Fibroblast of peridontal ligament (primary cell): ENCODE results near the gene NCK2.

ENCODE experiments used
- DNase-seq: peaks from one replicate; pipeline ENCODE4 v3.0.0-alpha.2; 2010; ENCODE audit errors: extremely low read depth

The NCK2 gene

DNA sequence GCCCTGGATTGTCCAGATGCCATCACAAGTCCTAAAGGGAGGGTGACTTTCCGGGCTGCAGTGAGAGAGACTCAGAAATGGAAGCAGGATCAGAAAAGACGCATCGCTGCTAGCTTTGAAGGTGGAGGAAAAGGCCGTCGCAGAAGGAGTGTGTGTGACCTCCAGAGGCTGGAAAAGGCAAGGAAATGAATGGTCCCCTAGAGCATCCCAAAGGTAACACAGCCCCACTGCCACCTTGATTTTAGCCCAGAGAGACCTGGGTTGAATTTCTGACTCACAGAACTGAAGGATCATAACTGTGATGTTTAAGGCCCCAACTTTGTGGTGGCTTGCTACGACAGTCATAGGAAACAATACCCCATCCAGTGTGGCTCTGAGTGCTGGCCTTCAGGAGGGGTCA is 8.6 kb upstream of the NCK2 start:
- no peak for DNase-seq

DNA sequence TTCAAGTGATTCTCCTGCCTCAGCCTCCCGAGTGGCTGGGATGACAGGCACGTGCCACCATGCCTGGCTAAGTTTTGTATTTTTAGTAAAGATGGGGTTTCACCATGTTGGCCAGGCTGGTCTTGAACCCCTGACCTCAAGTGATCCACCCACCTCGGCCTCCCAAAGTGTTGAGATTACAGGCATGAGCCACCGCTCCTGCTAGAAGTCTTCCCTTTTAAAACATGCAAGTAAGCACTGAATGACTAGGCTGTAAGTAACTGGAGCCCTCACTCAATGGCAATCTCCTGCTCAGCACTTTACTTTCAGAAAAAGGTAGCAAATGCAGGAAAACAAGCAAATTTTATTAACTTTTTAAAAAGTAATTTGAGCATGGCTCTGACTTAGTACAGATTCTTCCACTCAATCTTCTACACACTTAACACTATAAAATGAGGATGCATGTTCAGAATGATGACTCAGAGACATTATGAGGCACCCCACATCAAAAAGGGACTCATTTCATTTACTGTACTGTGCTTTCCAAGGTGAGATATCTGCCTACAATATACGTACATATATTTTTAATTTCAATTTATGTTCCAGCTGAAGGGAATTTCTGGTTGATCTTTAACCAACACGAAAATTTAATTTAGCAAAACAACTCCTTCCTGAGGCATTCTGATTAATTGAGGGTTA is 6.6 kb upstream of the NCK2 start:
- no peak for DNase-seq

DNA sequence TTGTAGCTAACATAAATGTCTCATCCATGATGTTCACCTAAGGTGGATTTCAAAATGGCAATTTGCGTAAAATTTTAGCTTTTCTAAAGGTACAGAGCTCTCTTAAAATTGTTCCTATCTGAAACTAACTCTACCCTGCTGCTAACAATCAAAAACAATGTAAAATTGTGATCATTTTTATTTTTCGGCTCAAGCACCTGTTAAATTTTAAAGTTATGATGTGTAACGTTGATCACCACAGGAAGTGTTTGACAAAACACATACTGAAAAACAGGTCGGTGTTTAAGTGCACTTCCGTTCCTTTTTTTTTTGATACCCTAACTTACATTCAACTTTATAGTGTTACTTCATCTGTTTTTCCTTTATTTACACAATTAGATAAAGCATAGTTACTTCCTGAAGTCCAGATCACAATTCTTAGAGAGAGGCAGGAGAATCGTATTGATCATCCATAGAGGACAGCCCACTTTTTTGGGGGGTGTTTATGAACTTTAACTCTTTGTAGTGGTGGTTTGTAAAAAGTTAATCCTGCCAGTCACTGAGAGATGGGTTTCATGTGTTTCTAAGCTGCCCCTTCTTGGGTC is 6.0 kb upstream of the NCK2 start:
- DNase-seq = no peak

DNA sequence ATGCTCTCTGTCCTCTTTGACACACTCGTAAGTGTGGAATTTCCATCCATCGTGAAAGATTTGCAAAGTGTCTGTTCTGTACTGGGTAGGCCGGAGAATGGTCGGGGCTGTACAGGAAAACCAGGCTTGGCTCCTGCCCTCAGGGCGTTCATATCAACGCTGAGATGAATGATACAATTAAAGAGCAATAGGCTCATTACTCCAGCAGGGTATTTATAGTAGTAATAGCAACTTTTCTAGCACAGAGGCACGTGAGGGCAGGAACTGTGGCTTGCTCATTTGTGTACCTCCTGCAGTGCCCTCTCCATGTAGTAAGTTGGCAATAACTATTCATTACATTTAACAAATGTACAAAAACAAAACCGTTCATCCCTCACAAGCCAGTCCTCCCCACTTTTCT is 5.3 kb upstream of the NCK2 start:
- no peak for DNase-seq

DNA sequence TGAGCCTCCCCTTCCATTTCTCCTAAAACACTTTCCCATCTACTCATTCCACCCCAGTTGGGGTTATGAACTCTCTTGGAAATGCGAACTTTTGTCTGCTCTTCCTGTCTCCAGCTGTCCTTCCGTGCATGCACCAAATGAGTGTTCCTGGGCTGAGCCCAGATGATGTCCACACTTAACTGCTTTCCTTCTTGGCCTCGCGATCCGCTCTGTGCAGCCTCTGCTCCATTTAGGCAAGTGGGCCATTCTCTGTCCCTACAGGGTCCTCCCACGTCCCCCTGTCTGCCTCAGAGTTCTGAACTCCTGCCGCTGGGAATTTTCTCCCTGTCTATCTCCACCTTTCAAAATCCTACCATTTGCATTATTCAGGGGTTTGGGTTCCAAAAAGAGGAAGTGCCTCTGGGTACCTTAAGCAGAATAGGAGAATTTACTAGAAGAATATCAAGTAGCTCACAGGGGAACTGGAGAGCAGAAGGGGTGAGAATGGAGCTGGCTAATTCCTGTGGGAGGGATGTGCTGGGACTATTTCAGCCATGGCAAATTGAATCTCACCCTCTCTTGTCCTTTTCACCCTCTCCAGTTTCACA is 4.7 kb upstream of the NCK2 start:
- DNase-seq = no peak

GRCh38 chr2:105741174-105741573 is 3.5 kb upstream of the NCK2 start:
- DNase-seq = no peak

- DNase-seq = no peak
Observed at GRCh38 chr2:105741617-105742016, 3.1 kb upstream of the NCK2 start.

GRCh38 chr2:105744091-105744908 is 412 bp upstream of the NCK2 start:
- DNase-seq = no peak

DNA sequence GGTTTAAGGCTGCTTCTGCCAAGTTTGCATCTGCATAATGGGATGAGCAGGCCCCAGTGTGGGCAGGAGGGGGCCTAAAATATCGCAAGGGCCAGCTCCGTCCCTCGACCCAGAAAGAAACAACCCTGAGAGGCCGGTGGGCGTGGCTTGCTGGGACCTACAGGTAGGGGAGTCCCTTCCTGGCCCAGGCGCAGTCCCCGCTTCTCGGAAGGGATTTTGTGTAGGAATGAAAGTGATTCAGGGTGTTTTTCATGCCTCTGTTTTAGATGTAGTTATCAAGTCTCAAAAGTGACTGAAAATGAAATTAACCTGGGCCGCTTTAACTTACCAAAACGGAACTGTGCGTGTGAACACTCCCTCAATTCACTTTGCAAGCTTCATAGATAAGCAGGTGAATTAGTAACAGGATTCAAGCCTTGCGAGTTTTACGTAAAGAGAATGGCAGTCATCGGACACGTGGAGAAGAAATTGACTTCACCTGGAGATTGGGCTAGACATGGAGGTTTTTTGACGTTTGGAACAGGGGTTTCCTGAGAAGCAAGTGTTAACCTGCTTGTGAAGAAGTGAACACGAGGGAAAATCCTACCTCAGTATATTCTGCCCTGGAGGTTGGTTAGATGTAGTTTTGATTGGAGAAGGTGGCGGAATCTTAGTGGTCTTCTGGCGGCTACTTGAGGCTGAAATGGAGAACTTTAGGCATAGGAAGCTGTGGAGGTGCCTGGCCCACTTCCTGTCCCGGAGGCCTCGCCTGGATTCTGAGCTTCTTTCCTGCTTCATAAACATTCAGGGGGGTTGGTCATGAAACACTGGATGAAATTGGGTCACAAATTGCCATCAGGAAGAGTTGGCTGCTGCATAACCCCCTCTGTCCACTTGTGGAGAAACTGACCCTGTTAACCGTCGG is 1.7 kb downstream of the NCK2 start:
- no peak for DNase-seq

DNA sequence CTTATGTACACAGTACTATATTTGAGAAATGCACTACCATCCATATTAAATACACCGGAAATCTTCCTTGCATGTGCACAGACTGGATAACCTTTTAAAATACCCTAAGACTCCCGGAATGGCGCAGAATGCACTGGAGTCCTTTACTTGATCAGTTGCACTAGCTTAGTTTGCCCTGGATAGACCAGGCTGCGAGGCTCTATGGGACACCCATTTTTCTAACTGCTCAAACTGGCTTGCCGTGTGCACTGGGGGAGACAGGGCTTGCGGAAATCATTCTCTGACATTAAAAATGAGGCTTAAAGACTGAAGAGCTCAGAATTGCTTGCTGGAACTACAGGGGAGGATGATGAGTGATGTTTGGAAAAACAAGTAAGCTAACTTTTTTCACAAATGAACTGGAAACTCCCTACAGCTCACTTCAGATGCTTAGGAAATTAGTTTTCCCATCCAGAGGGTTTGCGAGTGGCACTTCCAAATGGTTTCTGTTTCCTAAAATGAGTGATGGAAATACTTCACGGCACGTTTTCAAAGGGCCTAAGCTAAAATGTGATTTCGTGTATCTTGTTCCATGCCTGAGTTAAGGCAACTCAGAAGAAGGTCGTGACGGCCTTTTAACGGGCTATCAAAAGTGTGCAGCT is 2.7 kb downstream of the NCK2 start:
- peak; percentile 42 for DNase-seq

DNA sequence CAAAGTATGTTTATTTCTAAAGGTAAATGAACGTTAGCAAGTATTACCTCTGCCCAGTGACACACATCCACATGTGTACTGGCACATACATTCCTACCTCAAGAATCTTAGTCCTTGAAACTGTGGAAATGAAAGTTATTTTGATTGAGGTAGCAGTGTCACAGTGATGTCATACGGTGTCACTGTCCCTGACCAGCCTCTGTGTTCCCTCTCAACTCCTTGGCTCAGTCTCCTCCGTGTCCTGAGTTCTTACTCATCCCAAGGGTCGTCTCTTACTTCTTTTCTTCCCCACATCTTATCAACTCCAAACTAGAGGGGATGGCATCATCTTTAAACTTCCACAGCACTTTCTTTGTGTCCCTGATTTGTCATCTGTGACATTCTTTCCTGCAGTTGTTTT is 3.3 kb downstream of the NCK2 start:
- no peak for DNase-seq

GRCh38 chr2:105748566-105748965 is 3.9 kb downstream of the NCK2 start:
- no peak for DNase-seq

DNA sequence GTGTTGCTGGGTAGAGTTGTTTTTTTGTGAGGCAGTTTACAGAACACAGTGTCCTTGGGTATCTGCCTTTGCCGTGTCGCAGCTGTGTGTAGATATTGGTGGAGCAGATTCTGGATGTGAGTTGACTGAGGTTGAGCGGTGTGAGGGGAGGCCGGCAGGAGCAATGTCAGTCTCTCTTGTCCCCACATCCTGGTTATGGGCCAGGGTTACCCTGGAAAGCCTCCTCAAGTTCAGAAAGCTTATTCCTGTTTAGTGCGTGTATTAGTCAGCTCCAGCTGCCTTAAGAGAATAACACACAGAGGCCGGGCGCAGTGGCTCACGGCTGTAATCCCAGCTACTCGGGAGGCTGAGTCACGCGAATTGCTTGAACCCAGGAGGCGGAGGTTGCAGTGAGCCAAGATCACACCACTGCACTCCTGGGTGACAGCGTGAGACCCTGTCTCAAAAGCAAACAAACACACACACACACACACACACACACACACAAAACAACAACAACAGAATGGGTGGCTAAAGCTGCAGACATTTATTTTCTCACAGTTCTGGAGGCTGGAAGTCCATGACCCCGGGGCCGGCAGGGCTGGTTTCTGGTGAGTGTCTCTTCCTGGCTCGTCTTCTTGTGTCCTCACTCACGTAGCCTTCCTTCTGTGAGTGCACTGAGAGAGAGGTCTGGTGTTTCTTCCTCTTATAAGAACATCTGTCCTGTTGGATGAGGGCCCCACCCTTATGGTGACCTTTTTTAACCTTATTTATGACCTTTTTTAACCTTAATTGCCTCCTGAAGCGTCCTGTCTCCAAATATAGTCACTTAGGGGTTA is 5.1 kb downstream of the NCK2 start:
- DNase-seq = peak; percentile 47

DNA sequence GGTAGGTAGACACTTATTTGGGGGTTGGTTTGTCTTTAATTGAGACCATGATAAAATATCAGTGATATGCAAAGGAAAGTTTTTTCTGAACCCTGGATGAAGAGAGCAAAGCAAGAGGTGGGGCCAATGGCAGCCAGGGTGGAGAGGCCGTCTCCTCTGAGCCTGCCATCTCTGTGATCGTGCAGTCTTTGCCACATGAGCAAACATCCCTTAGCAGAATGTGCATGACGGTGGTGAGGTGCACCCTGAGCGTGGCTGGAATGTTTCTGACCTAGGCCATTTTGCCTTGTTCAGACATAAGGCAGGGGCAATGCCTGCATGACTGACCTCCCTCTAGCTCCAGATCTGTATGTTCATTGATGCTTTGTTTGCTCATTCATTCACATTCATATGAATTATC is 6.0 kb downstream of the NCK2 start:
- no peak for DNase-seq

- no peak for DNase-seq
Observed at GRCh38 chr2:105751272-105751671, 6.6 kb downstream of the NCK2 start.

- DNase-seq = no peak
Observed at GRCh38 chr2:105752691-105753358, 8.1 kb downstream of the NCK2 start.

- no peak for DNase-seq
Observed at GRCh38 chr2:105753380-105753779, 8.7 kb downstream of the NCK2 start.

DNA sequence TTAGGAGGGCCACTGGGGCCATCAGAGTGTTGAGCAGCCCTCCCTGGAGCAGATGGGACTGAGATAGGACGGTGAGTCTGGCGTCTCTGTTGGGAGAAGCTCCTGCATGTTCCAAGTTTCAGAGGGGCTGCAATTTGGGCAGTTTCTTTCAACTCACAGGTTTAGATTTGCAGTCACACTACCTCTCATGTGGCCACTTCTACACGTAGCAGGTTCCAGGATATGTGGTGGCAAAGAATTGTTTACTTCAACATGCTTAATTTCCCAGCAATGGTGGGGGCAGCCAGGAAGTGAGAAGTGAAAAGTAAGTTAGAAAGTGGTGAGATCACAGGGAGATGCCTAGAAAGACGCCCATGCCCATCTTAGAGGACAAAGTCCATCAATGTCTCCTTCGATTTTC is 9.3 kb downstream of the NCK2 start:
- DNase-seq = no peak

DNA sequence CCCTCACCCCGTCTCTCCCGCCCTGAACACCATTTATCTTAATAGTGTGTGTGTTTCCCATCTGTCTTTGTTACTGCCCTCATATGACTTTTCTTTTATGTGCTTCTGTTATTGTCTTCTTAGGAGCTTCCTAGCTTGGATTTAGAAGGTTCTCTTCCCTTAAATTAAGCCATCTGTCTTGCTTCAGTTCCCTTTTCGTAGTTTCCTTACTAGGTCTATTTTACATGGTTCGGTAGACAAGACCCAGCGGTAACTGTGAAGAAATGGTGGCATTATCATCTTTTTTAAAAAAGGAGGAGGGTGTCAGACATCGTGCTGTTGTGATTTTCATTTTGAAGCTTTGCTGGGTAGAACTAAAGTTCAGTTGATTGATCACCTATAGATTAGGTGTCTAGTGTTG is 10.3 kb downstream of the NCK2 start:
- no peak for DNase-seq

DNA sequence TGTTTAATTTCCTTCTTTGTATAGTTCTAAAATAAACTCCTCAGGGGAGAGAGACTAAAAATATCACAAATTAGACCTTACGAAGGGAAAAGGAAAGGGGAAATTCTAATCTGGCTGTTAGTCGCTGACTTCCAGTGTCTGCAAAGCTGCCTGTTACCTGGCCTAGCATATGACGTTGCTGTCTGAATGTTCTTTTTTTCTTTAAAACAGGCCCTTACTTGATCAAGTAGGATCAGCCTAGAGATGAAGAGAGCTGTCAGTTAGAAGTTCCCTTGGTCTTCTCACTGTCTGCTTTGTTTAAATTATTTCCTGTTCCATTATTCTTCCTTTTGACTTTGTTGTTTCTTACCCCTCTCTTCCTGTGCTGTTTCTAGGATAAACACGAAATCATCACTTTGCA is 11.2 kb downstream of the NCK2 start:
- no peak for DNase-seq
